Islet precursor cell (in vitro differentiated cells): ENCODE measurements around the gene KCTD10.
"Not testable (repeated sequence)": the region's sequence is repeated elsewhere in the genome, so short reads cannot be mapped to it uniquely, and the experiment has no call there.

Experiments used
- DNase-seq: peaks from one replicate; pipeline ENCODE4 v3.0.0-alpha.2; 2018

The KCTD10 gene

GRCh38 chr12:109447482-109447881, 29.6 kb downstream of the KCTD10 start:
- no peak for DNase-seq

DNA sequence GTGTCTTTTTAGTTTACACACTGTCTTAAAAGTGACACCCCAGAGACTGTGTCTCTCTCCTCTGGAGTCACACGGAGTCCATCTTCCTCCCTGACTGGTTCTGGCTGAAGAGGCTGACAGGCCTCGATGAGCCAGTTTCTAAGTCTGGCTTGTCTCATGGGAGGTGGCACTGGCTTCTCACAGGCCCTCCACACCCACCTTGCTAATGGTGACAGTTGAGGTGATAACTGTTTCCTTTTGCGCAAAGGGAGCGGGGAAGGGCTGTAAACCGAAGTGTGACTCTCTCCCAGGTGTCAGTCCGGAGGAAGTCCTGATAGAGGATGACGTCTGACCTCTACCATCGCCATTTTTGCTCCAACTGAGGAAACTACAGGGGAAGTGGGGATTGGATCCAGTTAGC, 30.2 kb downstream of the KCTD10 start:
- DNase-seq, result no peak

GRCh38 chr12:109445191-109445609, 31.9 kb downstream of the KCTD10 start:
- no peak for DNase-seq

- no peak for DNase-seq
Observed at GRCh38 chr12:109444259-109444658, 32.8 kb downstream of the KCTD10 start.

DNA sequence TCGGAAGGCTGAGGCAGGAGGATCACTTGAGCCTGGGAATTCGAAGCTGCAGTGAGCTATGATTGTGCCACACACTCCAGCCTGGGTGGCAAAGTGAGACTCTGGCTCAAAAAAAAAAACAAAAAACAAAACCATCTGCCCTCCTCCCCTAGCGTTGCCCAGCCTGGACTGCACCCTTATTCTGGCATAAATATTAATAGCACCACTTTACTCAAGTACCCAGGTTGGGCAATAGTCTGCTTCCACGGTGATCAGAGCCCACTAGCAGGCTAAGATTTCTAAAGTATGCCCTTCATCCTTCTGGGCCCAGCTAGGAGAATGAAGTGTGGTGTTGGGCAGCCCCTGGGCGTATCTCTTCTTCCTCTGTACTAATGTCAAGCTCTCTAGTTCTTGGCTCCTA, 33.3 kb downstream of the KCTD10 start:
- DNase-seq, result no peak

GRCh38 chr12:109440851-109441490, 36.1 kb downstream of the KCTD10 start:
- DNase-seq, result no peak

GRCh38 chr12:109439951-109440350, 37.1 kb downstream of the KCTD10 start:
- not testable (repeated sequence) for DNase-seq

DNA sequence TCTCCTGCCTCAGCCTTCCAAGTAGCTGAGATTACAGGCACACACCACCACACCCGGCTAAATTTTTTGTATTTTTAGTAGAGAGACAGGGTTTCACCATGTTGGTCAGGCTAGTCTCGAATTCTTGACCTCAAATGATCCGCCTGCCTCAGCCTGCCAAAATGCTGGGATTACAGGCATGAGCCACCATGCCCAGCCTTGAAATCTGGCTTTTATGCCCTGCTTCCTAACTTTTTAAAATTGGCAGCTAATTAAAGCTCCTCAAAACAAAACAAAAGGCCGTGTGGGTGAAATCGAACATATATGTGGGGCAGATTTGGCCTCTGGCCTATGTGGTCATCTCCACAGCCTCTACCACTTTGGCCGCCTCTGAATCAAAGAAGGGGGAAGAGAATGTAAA, 37.9 kb downstream of the KCTD10 start:
- no peak for DNase-seq

DNA sequence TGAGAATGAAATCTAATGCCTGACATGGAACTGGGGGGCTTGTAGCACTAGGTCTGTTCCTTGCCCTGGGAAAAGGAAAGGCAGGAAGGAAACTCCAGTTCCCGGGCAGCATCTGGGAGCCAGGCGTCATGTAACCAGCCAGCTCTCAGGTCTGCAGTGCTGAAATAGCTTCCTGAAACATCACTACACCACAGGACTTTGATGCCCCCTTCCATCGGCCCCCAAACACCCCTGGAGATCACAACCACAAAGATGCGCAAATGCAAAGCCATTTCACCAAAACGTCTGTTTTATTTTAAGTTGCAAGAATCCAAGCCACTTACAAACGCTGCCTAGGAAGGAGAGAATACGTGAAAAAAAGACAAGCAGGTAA, 40.9 kb downstream of the KCTD10 start:
- DNase-seq, result no peak

DNA sequence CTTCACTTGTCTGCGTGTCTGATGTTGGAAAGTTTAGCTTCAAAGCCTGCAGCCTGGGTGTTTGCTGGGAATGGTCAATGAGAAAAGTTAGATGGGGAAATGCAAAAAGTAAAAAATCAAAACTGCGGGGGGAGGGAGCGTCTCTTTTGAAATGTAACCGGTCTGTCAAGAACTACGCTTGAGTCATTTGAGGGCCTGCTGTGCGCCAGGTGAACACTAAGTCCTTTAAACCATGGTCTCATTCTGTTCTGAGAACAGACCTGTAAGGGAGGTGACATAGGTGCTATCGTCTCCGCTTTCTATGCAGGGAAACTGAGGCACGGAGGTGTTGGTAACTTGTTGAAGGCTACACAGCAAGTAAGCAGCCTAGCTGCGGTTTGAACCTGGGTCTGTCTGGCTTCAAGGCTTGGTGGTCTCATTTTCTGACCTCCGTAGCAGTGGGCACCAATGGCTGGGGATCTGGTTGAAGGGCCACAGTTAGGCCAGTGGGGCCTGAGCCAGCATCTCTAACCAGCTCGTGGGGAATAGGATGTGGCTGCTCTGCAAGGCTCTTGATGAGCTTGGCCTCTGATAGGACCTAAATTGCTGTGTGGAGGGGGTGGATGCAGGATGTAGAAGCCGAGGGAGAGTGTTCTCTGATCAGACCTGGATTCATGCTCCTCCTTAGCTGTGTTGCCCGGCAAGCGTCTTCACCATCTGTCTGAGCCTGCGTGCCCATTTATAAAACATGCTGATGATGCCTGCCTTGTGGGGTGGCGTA, 41.5 kb downstream of the KCTD10 start:
- DNase-seq, result peak; percentile 73

- DNase-seq, result no peak
Observed at GRCh38 chr12:109434582-109434981, 42.5 kb downstream of the KCTD10 start.

GRCh38 chr12:109433618-109434017, 43.5 kb downstream of the KCTD10 start:
- peak; percentile 76 for DNase-seq

- DNase-seq, result peak; percentile 98
Observed at GRCh38 chr12:109432842-109433304, 44.2 kb downstream of the KCTD10 start.

GRCh38 chr12:109432431-109432830, 44.7 kb downstream of the KCTD10 start:
- no peak for DNase-seq

GRCh38 chr12:109430244-109430643, 46.9 kb downstream of the KCTD10 start:
- no peak for DNase-seq

GRCh38 chr12:109428804-109429203, 48.3 kb downstream of the KCTD10 start:
- DNase-seq, result not testable (repeated sequence)

DNA sequence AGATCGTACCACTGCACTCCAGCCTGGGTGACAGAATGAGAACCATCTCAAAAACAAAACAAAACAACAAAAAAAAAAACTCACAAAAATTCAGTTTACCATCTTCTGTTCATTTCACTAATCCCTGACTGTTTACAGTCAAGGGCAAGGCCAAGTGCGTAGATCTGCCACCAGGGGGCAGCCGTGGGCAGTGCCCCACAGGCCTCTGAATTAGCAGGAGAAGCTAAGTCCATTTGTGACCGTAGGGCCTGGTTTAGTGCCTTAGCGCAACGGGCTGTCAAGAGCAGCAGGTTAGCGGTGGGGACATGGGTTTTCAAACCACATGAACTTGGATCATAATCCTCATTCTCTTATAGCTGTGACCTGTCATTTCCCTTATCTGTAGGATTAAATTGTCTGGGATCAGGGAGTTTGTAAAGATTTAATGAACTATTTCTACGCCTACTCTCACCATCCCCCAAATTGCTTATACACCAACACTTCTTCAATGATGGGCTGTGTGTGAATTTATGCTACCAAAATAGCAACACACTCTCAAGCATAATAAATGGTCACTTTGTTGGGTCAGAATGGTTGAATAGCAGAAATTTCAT, 49.0 kb downstream of the KCTD10 start:
- peak; percentile 90 for DNase-seq

GRCh38 chr12:109423392-109423791, 53.7 kb downstream of the KCTD10 start:
- no peak for DNase-seq

- DNase-seq, result peak; percentile 69
Observed at GRCh38 chr12:109422251-109422650, 54.8 kb downstream of the KCTD10 start.

DNA sequence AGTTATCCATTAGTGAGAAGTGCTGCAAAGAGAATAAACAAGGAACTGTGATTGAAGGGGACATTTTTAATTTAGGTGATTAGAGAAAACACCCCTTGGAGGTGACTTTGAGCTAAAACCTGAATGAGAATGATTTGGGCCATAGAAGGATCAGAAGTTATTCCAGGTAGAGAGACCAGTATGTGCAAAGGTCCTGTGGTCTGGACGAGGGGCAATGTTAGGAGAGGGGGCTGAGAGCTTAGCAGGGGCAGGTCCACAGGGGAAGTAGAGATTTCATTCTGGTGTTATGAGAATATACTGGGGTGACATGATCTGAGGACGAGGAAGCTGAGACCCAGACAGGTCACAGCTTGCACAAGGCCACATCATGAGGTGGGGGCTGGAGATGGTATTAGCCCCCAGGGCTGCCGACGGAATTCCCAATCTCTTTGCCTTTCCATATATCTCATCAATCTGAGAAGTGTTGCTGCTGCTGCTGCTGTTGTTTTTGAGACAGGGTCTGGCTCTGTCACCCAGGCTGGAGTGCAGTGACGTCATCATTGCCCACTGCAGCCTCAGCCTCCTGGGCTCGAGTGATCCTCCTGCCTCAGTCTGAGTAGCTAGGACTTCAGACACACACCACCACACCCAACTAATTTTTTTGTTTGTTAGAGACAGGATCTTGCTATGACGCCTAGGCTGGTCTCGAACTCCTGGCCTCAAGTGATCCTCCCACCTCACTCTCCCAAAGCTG, 55.6 kb downstream of the KCTD10 start:
- DNase-seq, result peak; percentile 95

- no peak for DNase-seq
Observed at GRCh38 chr12:109418848-109419480, 58.1 kb downstream of the KCTD10 start.

DNA sequence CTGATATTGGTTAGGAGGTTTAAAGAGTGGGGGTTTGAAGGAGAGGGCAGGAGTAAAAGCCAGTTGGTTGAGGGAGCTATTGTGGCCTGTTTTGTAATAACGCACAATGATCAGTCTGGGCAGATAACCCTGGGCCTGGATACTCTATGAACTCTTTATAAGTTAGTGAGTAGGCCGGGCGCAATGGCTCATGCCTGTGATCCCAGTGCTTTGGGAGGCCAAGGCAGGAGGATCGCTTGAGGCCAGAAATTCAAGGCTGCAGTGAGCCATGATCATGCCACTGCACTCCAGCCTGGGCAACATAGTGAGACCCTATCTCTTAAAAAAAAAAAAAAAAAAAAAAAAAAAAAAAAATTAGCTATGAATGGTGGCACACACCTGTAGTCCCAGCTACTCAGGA, 71.0 kb downstream of the KCTD10 start:
- not testable (repeated sequence) for DNase-seq

DNA sequence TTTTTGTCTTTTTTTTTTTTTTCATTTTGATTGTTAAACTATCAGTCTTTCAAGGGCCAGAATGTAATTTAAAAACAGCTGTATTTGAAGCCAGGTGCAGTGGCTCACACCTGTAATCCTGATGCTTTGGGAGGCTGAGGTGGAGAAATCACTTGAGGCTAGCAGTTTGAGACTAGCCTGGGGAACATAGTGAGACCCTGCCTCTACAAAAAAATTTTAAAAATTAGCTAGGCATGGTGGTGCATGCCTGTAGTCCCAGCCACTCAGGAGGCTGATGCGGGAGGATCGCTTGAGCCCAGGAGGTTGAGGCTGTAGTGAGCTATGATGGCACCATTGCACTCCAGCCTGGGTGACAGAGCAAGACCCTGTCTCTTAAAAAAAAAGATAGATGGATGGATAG, 72.3 kb downstream of the KCTD10 start:
- not testable (repeated sequence) for DNase-seq
